Caco-2 (cell line): ENCODE results near the gene IGSF9B. TPM values are rescaled to one million over a fixed set of nuclear protein-coding genes. Genes with fewer than 3 reads are reported as not detected.

ENCODE experiments used
- BruUV-seq: library from RNA; stranded (reverse); fragments of 400-500 nt; replicated peaks from 2 replicates; lab custom pipeline; 2021; lab: Mats Ljungman, UMichigan
- CTCF ChIA-PET: fragments of 300-600 bp; sonication (Branson Sonifier 250); formaldehyde crosslinking; loops from one replicate; lab custom pipeline; 2022; ENCODE audit warnings: antibody characterized with exemption; lab: Charles Lee
- POLR2A ChIA-PET: fragments of 300-600 bp; sonication (Branson Sonifier 250); formaldehyde crosslinking; loops from one replicate; lab custom pipeline; 2022; ENCODE audit warnings: antibody characterized with exemption; lab: Charles Lee
- DNase-seq, 2 experiments: peaks; one replicate each; pipeline versions ENCODE4 v3.0.0 to v3.0.0-alpha.2; 2020 to 2022
- H3K27me3 ChIP-seq: replicated peaks from 2 replicates; pipeline ENCODE4 v1.6.0; 2011; ENCODE audit warnings: low read length; ENCODE audit not compliant: control insufficient read depth, insufficient read depth
- H3K36me3 ChIP-seq: 2 replicates; pipeline ENCODE4 v1.5.1; 2011; ENCODE audit warnings: low read length; ENCODE audit not compliant: control insufficient read depth, insufficient read depth
- H3K4me1 ChIP-seq: fragments of 250-450 bp; sonication (Bioruptor Pico); 2 replicates; pipeline ENCODE4 v1.5.1; 2020; ENCODE audit warnings: mild to moderate bottlenecking
- H3K4me3 ChIP-seq: 2 replicates; pipeline ENCODE4 v1.5.1; 2011; ENCODE audit warnings: low read depth, mild to moderate bottlenecking, control low read depth, low read length
- H3K9me3 ChIP-seq: fragments of 250-450 bp; sonication (Bioruptor Pico); 2 replicates; pipeline ENCODE4 v1.5.1; 2020; ENCODE audit warnings: mild to moderate bottlenecking, moderate library complexity
- H3K27ac Mint-ChIP-seq: one replicate; pipeline ENCODE4 v1.8.0; 2022; ENCODE audit warnings: mixed read lengths; ENCODE audit not compliant: unreplicated experiment
- H3K27me3 Mint-ChIP-seq: one replicate; pipeline ENCODE4 v1.8.0; 2022; ENCODE audit warnings: mixed read lengths; ENCODE audit not compliant: insufficient read depth, unreplicated experiment
- H3K36me3 Mint-ChIP-seq: one replicate; pipeline ENCODE4 v1.8.0; 2022; ENCODE audit warnings: mild to moderate bottlenecking, mixed read lengths; ENCODE audit not compliant: insufficient read depth, unreplicated experiment
- H3K4me1 Mint-ChIP-seq: one replicate; pipeline ENCODE4 v1.8.0; 2022; ENCODE audit warnings: low read depth, mixed read lengths; ENCODE audit not compliant: unreplicated experiment
- H3K4me3 Mint-ChIP-seq: one replicate; pipeline ENCODE4 v1.8.0; 2022; ENCODE audit warnings: mild to moderate bottlenecking, moderate library complexity, mixed read lengths; ENCODE audit not compliant: unreplicated experiment
- H3K9me3 Mint-ChIP-seq: one replicate; pipeline ENCODE4 v1.8.0; 2022; ENCODE audit warnings: mixed read lengths; ENCODE audit not compliant: unreplicated experiment
- intact Hi-C: fragments of 100-400 bp; cut with micrococcal nuclease; formaldehyde crosslinking; loops from one replicate; pipeline ENCODE4 v1.10.0; 2022; ENCODE audit not compliant: unreplicated experiment
- total RNA-seq: library from RNA; stranded (reverse); gene quantifications from 2 replicates; pipeline ENCODE4 v1.2.3, GENCODE V29; 2022
- TF ChIP-seq, protein P1 (sequence below), 2 experiments: fragments of 200-600 bp in 1 of 2; IDR thresholded peaks; 1 replicate in 1 of 2; 2 replicates in 1 of 2; pipeline versions ENCODE4 v1.5.1 to v1.8.0; 2011 to 2022; ENCODE audit warnings: antibody characterized with exemption in 1 of 2, control low read depth in 1 of 2, inconsistent platforms in 1 of 2, low read depth in 1 of 2, low read length in 1 of 2, mild to moderate bottlenecking in 1 of 2, moderate library complexity in 1 of 2; ENCODE audit not compliant: insufficient read depth in 1 of 2, severe bottlenecking in 1 of 2, unreplicated experiment in 1 of 2

The IGSF9B gene
- total RNA-seq, 1 experiment from 2014 or later = 4.2 TPM

DNA sequence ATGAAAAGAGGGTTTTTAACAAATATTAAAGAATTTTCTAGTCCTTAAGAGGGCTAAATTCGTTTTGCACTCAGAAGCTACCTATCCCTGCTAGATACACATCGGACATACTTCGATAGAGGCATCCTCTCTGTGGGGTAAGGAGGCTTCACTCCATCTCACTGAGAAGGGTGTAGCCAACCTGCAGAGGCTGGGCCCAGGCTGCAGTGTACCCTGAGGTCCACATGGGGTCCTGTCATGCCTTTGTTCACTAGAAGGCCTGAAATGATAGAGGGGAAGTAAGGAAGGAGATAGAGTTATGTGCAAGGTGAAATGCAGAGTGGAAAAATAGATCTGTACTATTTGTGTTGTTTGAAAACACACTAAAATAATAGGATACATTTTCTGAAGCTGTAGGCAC lies 45.6 kb downstream of the IGSF9B start:
- ChIA-PET POLR2A (no interaction called here), CTCF (interaction anchor here (1.7 kb wide), 1 partner anchor 16 kb away, joined by 3 read pairs; no protein-coding TSS in a partner anchor)
- Histone ChIP-seq H3K27me3 (no peaks in the 10 kb centered on the region), H3K9me3 (no peaks in the 10 kb centered on the region), H3K36me3 (no peaks in the 10 kb centered on the region), H3K4me3 (no peak overlapping the region), H3K4me1 (no peaks in the 10 kb centered on the region)
- H3K36me3 Mint-ChIP-seq = no peaks in the 10 kb centered on the region
- no peak overlapping the region for H3K4me3 Mint-ChIP-seq
- DNase-seq = peak in 1 of 2 experiments; percentile 32
- no TSS peak for BruUV-seq
- H3K9me3 Mint-ChIP-seq = no peaks in the 10 kb centered on the region
- H3K4me1 Mint-ChIP-seq = no peaks in the 10 kb centered on the region
- H3K27ac Mint-ChIP-seq = no peak overlapping the region
- intact Hi-C loops = no loop called here
- peaks cover 13% of the 10 kb centered on the region for H3K27me3 Mint-ChIP-seq
- TF ChIP-seq, protein P1, sequence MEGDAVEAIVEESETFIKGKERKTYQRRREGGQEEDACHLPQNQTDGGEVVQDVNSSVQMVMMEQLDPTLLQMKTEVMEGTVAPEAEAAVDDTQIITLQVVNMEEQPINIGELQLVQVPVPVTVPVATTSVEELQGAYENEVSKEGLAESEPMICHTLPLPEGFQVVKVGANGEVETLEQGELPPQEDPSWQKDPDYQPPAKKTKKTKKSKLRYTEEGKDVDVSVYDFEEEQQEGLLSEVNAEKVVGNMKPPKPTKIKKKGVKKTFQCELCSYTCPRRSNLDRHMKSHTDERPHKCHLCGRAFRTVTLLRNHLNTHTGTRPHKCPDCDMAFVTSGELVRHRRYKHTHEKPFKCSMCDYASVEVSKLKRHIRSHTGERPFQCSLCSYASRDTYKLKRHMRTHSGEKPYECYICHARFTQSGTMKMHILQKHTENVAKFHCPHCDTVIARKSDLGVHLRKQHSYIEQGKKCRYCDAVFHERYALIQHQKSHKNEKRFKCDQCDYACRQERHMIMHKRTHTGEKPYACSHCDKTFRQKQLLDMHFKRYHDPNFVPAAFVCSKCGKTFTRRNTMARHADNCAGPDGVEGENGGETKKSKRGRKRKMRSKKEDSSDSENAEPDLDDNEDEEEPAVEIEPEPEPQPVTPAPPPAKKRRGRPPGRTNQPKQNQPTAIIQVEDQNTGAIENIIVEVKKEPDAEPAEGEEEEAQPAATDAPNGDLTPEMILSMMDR (IDR thresholded peaks at IDR 0.05; ENCODE audit: insufficient read depth in 1 of 2, low read depth in 1 of 2, low read length in 1 of 2, severe bottlenecking in 1 of 2, unreplicated experiment in 1 of 2) = peak; percentile 23 to 50

DNA sequence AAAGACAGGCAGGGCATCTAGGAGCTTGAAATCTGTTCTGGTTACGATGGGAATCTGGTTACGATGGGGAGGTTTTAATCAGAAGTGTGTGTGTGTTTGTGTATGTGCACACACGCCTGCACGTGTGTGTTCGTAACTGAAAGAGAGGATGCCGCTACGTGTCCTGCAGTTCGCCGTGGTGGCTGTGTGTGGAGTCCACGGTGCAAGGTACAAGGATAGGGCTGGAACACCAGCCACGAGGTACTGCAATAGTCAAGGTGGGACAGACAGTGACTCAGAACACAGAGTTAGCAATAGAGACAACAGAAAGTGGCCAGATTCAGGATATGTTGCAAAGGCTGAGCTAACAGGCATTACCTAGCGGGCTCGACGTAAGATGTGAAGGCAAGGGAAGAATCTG lies 46.7 kb downstream of the IGSF9B start:
- Mint-ChIP-seq H3K27ac (no peak overlapping the region), H3K4me3 (no peak overlapping the region), H3K27me3 (peaks cover 10% of the 10 kb centered on the region), H3K36me3 (no peaks in the 10 kb centered on the region), H3K4me1 (no peaks in the 10 kb centered on the region), H3K9me3 (no peaks in the 10 kb centered on the region)
- no peak overlapping the region for H3K4me3 ChIP-seq
- ChIA-PET CTCF (interaction anchor here (1.7 kb wide), 1 partner anchor 18 kb away, joined by 3 read pairs; no protein-coding TSS in a partner anchor), POLR2A (no interaction called here)
- no peak for DNase-seq
- no peaks in the 10 kb centered on the region for H3K4me1 ChIP-seq
- H3K9me3 ChIP-seq = no peaks in the 10 kb centered on the region
- no peaks in the 10 kb centered on the region for H3K36me3 ChIP-seq
- intact Hi-C loops = no loop called here
- TF ChIP-seq, protein P1 (IDR thresholded peaks at IDR 0.05; ENCODE audit: insufficient read depth in 1 of 2, low read depth in 1 of 2, low read length in 1 of 2, severe bottlenecking in 1 of 2, unreplicated experiment in 1 of 2) = no peak
- H3K27me3 ChIP-seq = no peaks in the 10 kb centered on the region
- BruUV-seq = no TSS peak

DNA sequence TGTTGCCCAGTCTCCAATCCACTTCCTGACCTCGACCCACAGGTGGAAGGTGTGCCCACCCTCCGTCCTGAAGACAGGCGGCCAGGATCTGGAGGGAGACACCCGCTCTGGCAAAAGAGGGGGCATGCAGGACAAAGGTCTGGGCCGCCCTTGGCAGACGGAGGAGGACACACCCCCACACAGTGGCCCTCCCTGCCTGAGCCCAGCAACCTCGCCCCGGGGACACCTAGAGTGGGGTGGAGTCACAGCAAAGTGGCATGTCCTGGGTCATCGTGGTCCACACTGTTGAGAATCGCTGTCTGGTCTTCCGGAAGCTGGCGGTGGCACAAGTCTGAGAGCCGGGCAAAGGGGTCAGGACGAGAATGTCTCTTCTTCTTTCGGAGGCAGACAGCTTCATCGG lies 47.9 kb downstream of the IGSF9B start:
- DNase-seq = no peak

More for the DNA sequence above, 47.9 kb downstream of the IGSF9B start:
- no peak overlapping the region for H3K4me3 ChIP-seq
- no peaks in the 10 kb centered on the region for H3K27me3 ChIP-seq
- H3K36me3 ChIP-seq = no peaks in the 10 kb centered on the region
- H3K9me3 Mint-ChIP-seq = no peaks in the 10 kb centered on the region
- H3K9me3 ChIP-seq = no peaks in the 10 kb centered on the region
- BruUV-seq = no TSS peak
- intact Hi-C loops = no loop called here
- ChIA-PET CTCF (no interaction called here), POLR2A (no interaction called here)
- H3K27ac Mint-ChIP-seq = no peak overlapping the region
- H3K4me1 Mint-ChIP-seq = no peaks in the 10 kb centered on the region
- no peaks in the 10 kb centered on the region for H3K36me3 Mint-ChIP-seq
- TF ChIP-seq, protein P1 (IDR thresholded peaks at IDR 0.05; ENCODE audit: insufficient read depth in 1 of 2, low read depth in 1 of 2, low read length in 1 of 2, severe bottlenecking in 1 of 2, unreplicated experiment in 1 of 2) = no peak
- peaks cover 10% of the 10 kb centered on the region for H3K27me3 Mint-ChIP-seq
- no peak overlapping the region for H3K4me3 Mint-ChIP-seq
- H3K4me1 ChIP-seq = no peaks in the 10 kb centered on the region
